SU-DHL-6 (cell line): ENCODE measurements around the gene STAM2.

ENCODE experiments used
- CTCF ChIP-seq: fragments of 200-600 bp; sonication (generic); IDR thresholded peaks from one replicate; pipeline ENCODE4 v1.5.1; 2017; ENCODE audit warnings: antibody characterized with exemption, mild to moderate bottlenecking, low read length, moderate library complexity; ENCODE audit not compliant: insufficient read depth, poor library complexity, severe bottlenecking
- EZH2phosphoT487 ChIP-seq: fragments of 200-600 bp; sonication (generic), shearing (Covaris generic); conservative IDR thresholded peaks from 2 replicates; pipeline ENCODE4 v1.6.1; 2018; ENCODE audit warnings: mild to moderate bottlenecking, antibody characterized with exemption, low read length, moderate library complexity, mixed read lengths

DNA sequence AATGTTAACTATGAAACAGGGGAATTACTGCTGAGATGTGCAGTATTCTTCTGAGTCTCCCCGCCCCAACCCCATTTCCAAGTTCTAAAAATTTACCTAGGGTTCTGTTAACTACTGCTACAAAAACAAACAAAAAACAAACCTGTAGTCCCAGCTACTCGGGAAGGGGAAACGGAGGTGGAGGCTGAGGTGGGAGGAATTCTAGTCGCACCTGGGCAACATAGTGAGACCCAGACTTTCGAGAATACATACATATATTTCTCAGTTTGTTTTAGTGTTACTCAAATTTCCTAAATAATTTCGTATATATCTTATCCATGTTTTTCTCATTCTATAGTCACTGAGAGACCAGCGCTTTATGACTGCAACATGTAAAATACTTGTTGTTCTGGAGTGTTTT, 989 bp downstream of the STAM2 start:
- TF ChIP-seq CTCF (no peak), EZH2phosphoT487 (no peak)
